ENCODE results near the gene DNMT3A. TPM values are rescaled to one million over a fixed set of nuclear protein-coding genes. Genes with fewer than 3 reads are reported as not detected.

Gene DNMT3A
- total RNA-seq, 1 experiment from 2014 or later = 215 TPM

DNA sequence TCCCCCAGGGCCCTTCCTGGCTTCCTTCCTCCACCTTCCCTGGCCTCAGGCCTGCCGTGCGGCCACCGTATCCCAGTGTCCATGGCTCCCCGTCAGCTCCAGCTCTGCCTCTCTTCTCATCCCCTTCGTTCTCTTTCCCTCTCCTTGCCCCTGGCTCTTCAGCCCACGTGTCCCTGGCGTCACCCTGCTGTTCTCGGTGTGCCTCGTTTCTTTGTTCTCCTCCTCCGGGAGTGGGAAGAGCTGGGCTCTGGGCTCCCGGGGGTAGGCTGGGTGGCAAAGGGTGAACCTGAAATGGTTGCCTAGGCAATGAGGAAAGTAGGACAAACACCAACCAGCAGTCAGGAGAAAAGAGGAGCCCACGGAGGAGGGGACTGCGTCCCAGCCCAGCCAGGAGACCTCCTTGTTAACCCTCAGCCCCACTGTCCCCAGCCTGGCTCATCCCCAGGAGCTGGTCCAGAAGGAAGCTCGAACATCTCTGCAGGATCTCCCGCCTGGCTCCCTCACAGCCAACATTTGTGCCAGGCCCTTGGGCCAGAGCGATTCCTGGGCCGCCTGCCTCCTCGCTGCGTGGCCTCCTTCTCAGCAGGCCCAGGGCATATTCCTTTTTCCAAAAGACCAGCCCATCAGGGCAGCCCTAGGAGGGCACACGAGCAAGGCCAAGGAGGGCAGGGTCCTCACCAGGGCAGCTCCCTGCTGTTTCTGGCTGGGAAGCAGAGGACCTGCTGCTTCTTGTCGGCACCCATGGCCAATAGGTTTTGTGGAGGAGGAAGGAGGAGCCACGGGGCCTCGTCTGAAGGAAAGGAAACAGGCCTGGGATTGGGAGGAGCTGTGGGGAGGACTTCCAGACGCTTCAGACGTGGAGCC, 30.9 kb upstream of the DNMT3A start:
- Histone ChIP-seq H3T11ph (ENCODE audit: low read length) (no peak overlapping the region), H3K56ac (ENCODE audit: insufficient read length, low read depth, low read length) (no peak overlapping the region), H3K4ac (ENCODE audit: low read depth, low read length) (no peak overlapping the region), H3K4me1 (ENCODE audit: insufficient read depth, low read length) (no peaks in the 10 kb centered on the region), H3K9ac (ENCODE audit: extremely low read depth, insufficient read length, low read length) (no peak overlapping the region), H3K23me2 (ENCODE audit: insufficient read length, low read depth, low read length, poor library complexity, severe bottlenecking) (no peaks in the 10 kb centered on the region), H2BK15ac (ENCODE audit: low read depth, low read length) (no peak overlapping the region), H2BK5ac (ENCODE audit: insufficient read length, low read length) (no peak overlapping the region), H3K79me2 (ENCODE audit: insufficient read depth, low read length) (no peaks in the 10 kb centered on the region), H4K5ac (ENCODE audit: insufficient read length, low read depth, low read length) (no peak overlapping the region), H4K20me1 (ENCODE audit: control insufficient read depth, insufficient read depth, insufficient read length) (no peaks in the 10 kb centered on the region), H2AFZ (ENCODE audit: low read length) (no peak overlapping the region), H3K27ac (ENCODE audit: insufficient read length, low read depth, low read length) (no peak overlapping the region), H2BK120ac (ENCODE audit: low read depth, low read length, poor library complexity, severe bottlenecking) (no peak overlapping the region), H2BK12ac (ENCODE audit: insufficient read length, low read depth, low read length) (no peak overlapping the region), H3K23ac (ENCODE audit: insufficient read length, low read depth, low read length) (no peak overlapping the region), H3K27me3 (ENCODE audit: insufficient read depth, low read length) (no peaks in the 10 kb centered on the region; the same call in 1 of the 2 replicates), H3K79me1 (ENCODE audit: insufficient read depth, low read depth, low read length, poor library complexity, severe bottlenecking) (no peaks in the 10 kb centered on the region), H2BK20ac (ENCODE audit: low read depth, low read length, poor library complexity, severe bottlenecking) (no peak overlapping the region), H4K91ac (ENCODE audit: insufficient read length, low read depth, low read length) (no peak overlapping the region), H3K4me2 (ENCODE audit: insufficient read depth, insufficient read length, low read length) (no peak overlapping the region), H4K8ac (replicated peaks; ENCODE audit: insufficient read length, low read depth, low read length) (no peak overlapping the region), H3K18ac (ENCODE audit: insufficient read length, low read depth, low read length) (no peak overlapping the region), H3K9me3 (ENCODE audit: control insufficient read depth, low read depth, low read length) (no peaks in the 10 kb centered on the region), H2AK5ac (ENCODE audit: insufficient read length, low read length) (no peak overlapping the region), H3K14ac (ENCODE audit: insufficient read depth, low read length) (no peak overlapping the region; the same call in 1 of the 2 replicates)
- no CpG with 5 or more reads among the region's 25 CpGs for WGBS (ENCODE audit: extremely low coverage, insufficient read length, low lambda C conversion rate)
- Mint-ChIP-seq H3K27me3 (ENCODE audit: low read depth) (peaks cover 45% of the 10 kb centered on the region), H3K9me3 (no peaks in the 10 kb centered on the region; a peak in 1 of 5 replicates), H3K4me3 (no peak overlapping the region), H3K27ac (peak overlapping the region in 1 of 3 experiments; percentile 38; a peak in 2 of 7 replicates), H3K4me1 (peaks cover 27 to 43% of the 10 kb centered on the region in 2 experiments), H3K36me3 (ENCODE audit: insufficient read depth in 1 of 3, low read depth in 3 of 3) (peaks cover 0 to 3% (median 0%) of the 10 kb centered on the region in 3 experiments; a peak in 2 of 7 replicates)
- peak; percentile 28 for DNase-seq
- TF ChIP-seq, protein P1, sequence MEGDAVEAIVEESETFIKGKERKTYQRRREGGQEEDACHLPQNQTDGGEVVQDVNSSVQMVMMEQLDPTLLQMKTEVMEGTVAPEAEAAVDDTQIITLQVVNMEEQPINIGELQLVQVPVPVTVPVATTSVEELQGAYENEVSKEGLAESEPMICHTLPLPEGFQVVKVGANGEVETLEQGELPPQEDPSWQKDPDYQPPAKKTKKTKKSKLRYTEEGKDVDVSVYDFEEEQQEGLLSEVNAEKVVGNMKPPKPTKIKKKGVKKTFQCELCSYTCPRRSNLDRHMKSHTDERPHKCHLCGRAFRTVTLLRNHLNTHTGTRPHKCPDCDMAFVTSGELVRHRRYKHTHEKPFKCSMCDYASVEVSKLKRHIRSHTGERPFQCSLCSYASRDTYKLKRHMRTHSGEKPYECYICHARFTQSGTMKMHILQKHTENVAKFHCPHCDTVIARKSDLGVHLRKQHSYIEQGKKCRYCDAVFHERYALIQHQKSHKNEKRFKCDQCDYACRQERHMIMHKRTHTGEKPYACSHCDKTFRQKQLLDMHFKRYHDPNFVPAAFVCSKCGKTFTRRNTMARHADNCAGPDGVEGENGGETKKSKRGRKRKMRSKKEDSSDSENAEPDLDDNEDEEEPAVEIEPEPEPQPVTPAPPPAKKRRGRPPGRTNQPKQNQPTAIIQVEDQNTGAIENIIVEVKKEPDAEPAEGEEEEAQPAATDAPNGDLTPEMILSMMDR (conservative IDR thresholded peaks at IDR 0.05) = no peak

Data from H9 (cell line).